Measurements from ENCODE around the gene SNRNP48.

SNRNP48 gene

GRCh38 chr6:7546383-7546782 is 43.6 kb upstream of the SNRNP48 start:
- Histone ChIP-seq H3K4me1 (no peaks in the 10 kb centered on the region), H3K9me3 (no peaks in the 10 kb centered on the region), H3K27me3 (peaks cover 96% of the 10 kb centered on the region), H3K36me3 (no peaks in the 10 kb centered on the region), H3K4me3 (ENCODE audit: low read depth, low read length) (no peak overlapping the region)
- TF ChIP-seq CTCF (IDR thresholded peaks at IDR 0.05; ENCODE audit: low read depth, low read length) = no peak
- no peak for DNase-seq

- Histone ChIP-seq H3K4me1 (no peaks in the 10 kb centered on the region), H3K9me3 (no peaks in the 10 kb centered on the region), H3K4me3 (ENCODE audit: low read depth, low read length) (no peak overlapping the region), H3K36me3 (no peaks in the 10 kb centered on the region), H3K27me3 (peaks cover 96% of the 10 kb centered on the region)
- DNase-seq = no peak
- no peak for TF ChIP-seq CTCF (IDR thresholded peaks at IDR 0.05; ENCODE audit: low read depth, low read length)
Observed at GRCh38 chr6:7546896-7547295, 43.1 kb upstream of the SNRNP48 start.

GRCh38 chr6:7547315-7547714 is 42.7 kb upstream of the SNRNP48 start:
- TF ChIP-seq CTCF (IDR thresholded peaks at IDR 0.05; ENCODE audit: low read depth, low read length) = no peak
- Histone ChIP-seq H3K36me3 (no peaks in the 10 kb centered on the region), H3K27me3 (peaks cover 93% of the 10 kb centered on the region), H3K9me3 (no peaks in the 10 kb centered on the region), H3K4me1 (no peaks in the 10 kb centered on the region), H3K4me3 (ENCODE audit: low read depth, low read length) (no peak overlapping the region)
- no peak for DNase-seq

GRCh38 chr6:7550433-7550801 is 39.6 kb upstream of the SNRNP48 start:
- Histone ChIP-seq H3K9me3 (no peaks in the 10 kb centered on the region), H3K4me3 (ENCODE audit: low read depth, low read length) (no peak overlapping the region), H3K27me3 (peaks cover 89% of the 10 kb centered on the region), H3K36me3 (no peaks in the 10 kb centered on the region), H3K4me1 (no peaks in the 10 kb centered on the region)
- no peak for DNase-seq
- TF ChIP-seq CTCF (IDR thresholded peaks at IDR 0.05; ENCODE audit: low read depth, low read length) = no peak

- Histone ChIP-seq H3K4me1 (no peaks in the 10 kb centered on the region), H3K9me3 (no peaks in the 10 kb centered on the region), H3K4me3 (ENCODE audit: low read depth, low read length) (no peak overlapping the region), H3K36me3 (no peaks in the 10 kb centered on the region), H3K27me3 (peaks cover 87% of the 10 kb centered on the region)
- DNase-seq = no peak
- no peak for TF ChIP-seq CTCF (IDR thresholded peaks at IDR 0.05; ENCODE audit: low read depth, low read length)
Observed at GRCh38 chr6:7554533-7555275, 35.3 kb upstream of the SNRNP48 start.

GRCh38 chr6:7555671-7556070 is 34.3 kb upstream of the SNRNP48 start:
- TF ChIP-seq CTCF (IDR thresholded peaks at IDR 0.05; ENCODE audit: low read depth, low read length) = no peak
- no peaks in the 10 kb centered on the region for H3K36me3 ChIP-seq
- no peaks in the 10 kb centered on the region for H3K9me3 ChIP-seq
- H3K4me3 ChIP-seq (ENCODE audit: low read depth, low read length) = no peak overlapping the region
- DNase-seq = no peak
- no peaks in the 10 kb centered on the region for H3K4me1 ChIP-seq
- H3K27me3 ChIP-seq = peaks cover 91% of the 10 kb centered on the region

All from BE2C (cell line).